HEK293 (cell line): Measurements from ENCODE around the gene TSPAN17.

ENCODE experiments used
- CTCF ChIA-PET: fragments of 350-600 bp; formaldehyde crosslinking; extraction: SDS; loops from one replicate; lab custom pipeline; 2021; ENCODE audit warnings: antibody characterized with exemption; lab: Yijun Ruan, JAX
- POLR2A ChIA-PET: fragments of 300-600 bp; formaldehyde crosslinking; extraction: SDS; loops from one replicate; lab custom pipeline; 2020; ENCODE audit warnings: antibody characterized with exemption, inconsistent platforms; lab: Yijun Ruan, JAX
- H3K27ac ChIP-seq: fragments of 200-500 bp; sonication (Bioruptor generic); 2 replicates; pipeline ENCODE4 v1.5.1; 2014; ENCODE audit warnings: low read depth, low read length, control low read depth, inconsistent platforms; ENCODE audit errors: extremely low read depth
- H3K36me3 ChIP-seq, 2 experiments: fragments of 200-500 bp in 1 of 2; sonication (Bioruptor generic) in 1 of 2; 1 replicate in 1 of 2; 2 replicates in 1 of 2; pipeline ENCODE4 v1.5.1; 2014 to 2017; ENCODE audit warnings: inconsistent platforms in 2 of 2, low read length in 2 of 2; ENCODE audit not compliant: control insufficient read depth in 2 of 2, insufficient read depth in 1 of 2
- H3K4me1 ChIP-seq: fragments of 200-500 bp; sonication (Bioruptor generic); 2 replicates; pipeline ENCODE4 v1.5.1; 2014; ENCODE audit warnings: mild to moderate bottlenecking, low read length, inconsistent platforms; ENCODE audit not compliant: control insufficient read depth, insufficient read depth
- H3K4me3 ChIP-seq: 2 replicates; pipeline ENCODE4 v1.5.1; 2011; ENCODE audit warnings: low read depth, mild to moderate bottlenecking, control low read depth, low read length, moderate library complexity
- H3K9me3 ChIP-seq: fragments of 200-500 bp; sonication (Bioruptor generic); 2 replicates; pipeline ENCODE4 v1.5.1; 2014; ENCODE audit warnings: low read depth, low read length, inconsistent platforms; ENCODE audit not compliant: control insufficient read depth, insufficient read depth
- BCL11A ChIP-seq: fragments of 450-650 bp; formaldehyde crosslinking; IDR thresholded peaks from 2 replicates; pipeline ENCODE4 v1.5.1; 2016; ENCODE audit warnings: low read depth, missing biosample characterization, missing genetic modification characterization
- BCL11B ChIP-seq: fragments of 450-650 bp; formaldehyde crosslinking; IDR thresholded peaks from 2 replicates; pipeline ENCODE4 v1.5.1; 2016; ENCODE audit warnings: low read depth, missing biosample characterization, missing genetic modification characterization
- GFI1B ChIP-seq: fragments of 450-650 bp; formaldehyde crosslinking; IDR thresholded peaks from 2 replicates; pipeline ENCODE4 v1.5.1; 2016; ENCODE audit warnings: missing biosample characterization, missing genetic modification characterization
- HOXD13 ChIP-seq: sonication (generic); formaldehyde crosslinking; IDR thresholded peaks from 2 replicates; pipeline ENCODE4 v1.8.0; 2022; ENCODE audit warnings: missing genetic modification reagents, borderline replicate concordance
- KLF16 ChIP-seq: fragments of 450-650 bp; formaldehyde crosslinking; IDR thresholded peaks from 2 replicates; pipeline ENCODE4 v1.5.1; 2017; ENCODE audit warnings: missing biosample characterization, missing genetic modification characterization
- TCF7L2 ChIP-seq: IDR thresholded peaks from 2 replicates; pipeline ENCODE4 v1.6.1; 2011; ENCODE audit warnings: low read depth, mild to moderate bottlenecking, inconsistent platforms, low read length, moderate library complexity, borderline replicate concordance
- ZBTB17 ChIP-seq: fragments of 450-650 bp; formaldehyde crosslinking; IDR thresholded peaks from 2 replicates; pipeline ENCODE4 v1.5.1; 2016; ENCODE audit warnings: missing biosample characterization, missing genetic modification characterization
- ZEB2 ChIP-seq: fragments of 450-650 bp; formaldehyde crosslinking; IDR thresholded peaks from 2 replicates; pipeline ENCODE4 v1.5.1; 2016; ENCODE audit warnings: missing biosample characterization, missing genetic modification characterization
- ZNF10 ChIP-seq: fragments of 450-650 bp; formaldehyde crosslinking; IDR thresholded peaks from 2 replicates; pipeline ENCODE4 v1.5.1; 2017; ENCODE audit warnings: missing biosample characterization, missing genetic modification characterization
- ZNF202 ChIP-seq: fragments of 450-650 bp; formaldehyde crosslinking; IDR thresholded peaks from 2 replicates; pipeline ENCODE4 v1.5.1; 2016; ENCODE audit warnings: missing biosample characterization, missing genetic modification characterization, borderline replicate concordance
- ZNF248 ChIP-seq: fragments of 450-650 bp; formaldehyde crosslinking; IDR thresholded peaks from 2 replicates; pipeline ENCODE4 v1.5.1; 2017; ENCODE audit warnings: missing biosample characterization, missing genetic modification characterization
- ZNF433 ChIP-seq: fragments of 450-650 bp; formaldehyde crosslinking; IDR thresholded peaks from 2 replicates; pipeline ENCODE4 v1.5.1; 2016; ENCODE audit warnings: missing biosample characterization, missing genetic modification characterization, low read depth
- ZNF514 ChIP-seq: fragments of 450-650 bp; formaldehyde crosslinking; IDR thresholded peaks from 2 replicates; pipeline ENCODE4 v1.5.1; 2016; ENCODE audit warnings: missing biosample characterization, missing genetic modification characterization
- ZNF621 ChIP-seq: fragments of 450-650 bp; formaldehyde crosslinking; IDR thresholded peaks from 2 replicates; pipeline ENCODE4 v1.5.1; 2017; ENCODE audit warnings: missing biosample characterization, missing genetic modification characterization
- ZNF623 ChIP-seq: fragments of 450-650 bp; formaldehyde crosslinking; IDR thresholded peaks from 2 replicates; pipeline ENCODE4 v1.5.1; 2016; ENCODE audit warnings: missing biosample characterization, missing genetic modification characterization
- ZNF670 ChIP-seq: fragments of 450-650 bp; formaldehyde crosslinking; IDR thresholded peaks from 2 replicates; pipeline ENCODE4 v1.5.1; 2016; ENCODE audit warnings: missing biosample characterization, missing genetic modification characterization, low read depth
- ZNF768 ChIP-seq: fragments of 450-650 bp; formaldehyde crosslinking; IDR thresholded peaks from 2 replicates; pipeline ENCODE4 v1.5.1; 2018; ENCODE audit warnings: missing biosample characterization, mild to moderate bottlenecking, missing genetic modification characterization
- ZNF830 ChIP-seq: fragments of 450-650 bp; IDR thresholded peaks from 2 replicates; pipeline ENCODE4 v1.5.0; 2018; ENCODE audit warnings: missing biosample characterization, missing genetic modification characterization, low read depth, mild to moderate bottlenecking, moderate library complexity
- ZSCAN16 ChIP-seq: fragments of 450-650 bp; formaldehyde crosslinking; IDR thresholded peaks from 2 replicates; pipeline ENCODE4 v1.5.1; 2016; ENCODE audit warnings: missing biosample characterization, missing genetic modification characterization
- ZSCAN30 ChIP-seq: fragments of 450-650 bp; IDR thresholded peaks from 2 replicates; pipeline ENCODE4 v1.5.1; 2018; ENCODE audit warnings: missing biosample characterization, mild to moderate bottlenecking, missing genetic modification characterization, moderate library complexity
- ZXDB ChIP-seq: fragments of 450-650 bp; formaldehyde crosslinking; IDR thresholded peaks from 2 replicates; pipeline ENCODE4 v1.5.1; 2016; ENCODE audit warnings: missing biosample characterization, missing genetic modification characterization
- TF ChIP-seq, protein P1 (sequence below): fragments of 450-650 bp; formaldehyde crosslinking; IDR thresholded peaks from 2 replicates; pipeline ENCODE4 v1.5.1; 2017; ENCODE audit warnings: missing biosample characterization, missing genetic modification characterization
- TF ChIP-seq, protein P2 (sequence below): fragments of 450-650 bp; formaldehyde crosslinking; IDR thresholded peaks from 2 replicates; pipeline ENCODE4 v1.5.1; 2016; ENCODE audit warnings: missing biosample characterization, missing genetic modification characterization
- TF ChIP-seq, protein P3 (sequence below): fragments of 450-650 bp; formaldehyde crosslinking; conservative IDR thresholded peaks from 2 replicates; pipeline ENCODE4 v1.5.1; 2016; ENCODE audit warnings: low read depth, missing biosample characterization, missing genetic modification characterization
- TF ChIP-seq, protein P4 (sequence below): fragments of 450-650 bp; formaldehyde crosslinking; IDR thresholded peaks from 2 replicates; pipeline ENCODE4 v1.5.1; 2016; ENCODE audit warnings: missing biosample characterization, missing genetic modification characterization

The TSPAN17 gene

DNA sequence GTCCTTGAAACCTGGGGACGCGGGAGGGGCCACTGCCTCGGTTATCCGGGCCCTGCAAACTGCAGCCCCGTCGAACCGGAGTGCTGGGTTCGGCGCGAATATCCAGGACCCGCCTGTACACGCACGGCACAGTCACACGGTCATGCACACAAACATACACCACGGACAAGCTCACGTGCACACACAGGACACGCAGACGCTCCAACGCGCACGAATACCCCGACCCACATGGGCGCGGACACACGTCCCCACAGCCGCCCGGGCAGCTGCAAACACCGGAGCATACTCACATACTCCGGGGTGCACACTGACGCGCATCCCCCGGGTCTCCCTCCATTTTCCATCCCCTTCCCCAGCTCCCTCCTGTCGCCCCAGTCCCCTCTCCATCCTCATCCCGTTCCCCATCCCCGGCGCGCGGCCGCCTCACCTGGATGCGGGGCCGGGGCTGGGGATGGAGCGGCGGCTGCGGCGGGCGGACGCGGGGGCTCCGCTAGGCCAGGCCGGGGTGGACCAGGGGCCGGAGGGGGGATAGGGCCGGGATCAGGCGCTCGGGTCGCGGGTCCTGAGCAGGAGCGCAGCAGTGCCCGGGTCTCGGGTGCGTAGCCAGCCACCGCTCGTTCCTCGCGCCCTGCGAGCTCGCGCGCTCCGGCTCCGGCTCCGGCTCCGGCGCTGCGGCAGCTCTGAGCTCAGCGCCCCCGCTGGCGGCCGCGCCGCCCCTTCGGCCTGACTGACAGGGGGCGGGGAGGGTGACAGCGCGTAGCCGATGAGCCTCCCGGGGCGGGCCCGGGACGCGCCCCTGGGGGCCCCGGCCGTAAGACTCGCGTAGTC lies 17.2 kb upstream of the TSPAN17 start, which contains the start of the genes EIF4E1B and SNCB:
TSS of gene EIF4E1B (plus strand) at position 823 of the 828 bp plus-strand sequence. CDS start 12,113 bp downstream, outside the sequence.
TSS of gene SNCB (minus strand) at position 682 of the 828 bp plus-strand sequence. CDS start 880 bp downstream, outside the sequence.
- Histone ChIP-seq H3K36me3 (no peaks in the 10 kb centered on the region), H3K9me3 (no peaks in the 10 kb centered on the region), H3K4me3 (peak within 1 kb of the TSS; percentile 27), H3K4me1 (peaks cover 6% of the 10 kb centered on the region; the same call in 1 of the 2 replicates), H3K27ac (no peak within 1 kb of the TSS)
- CTCF ChIA-PET = interaction anchor here (0.6 to 1.1 kb wide), 6 partner anchors 28 to 680 kb away, joined by 3 to 4 read pairs (median 3); no protein-coding TSS in a partner anchor
- POLR2A ChIA-PET = interaction anchor here (0.7 to 2.0 kb wide), 6 partner anchors 9 to 94 kb away, joined by 3 to 10 read pairs (median 4); partner anchors contain the start of genes RNF44 and TSPAN17
- TF ChIP-seq ZNF621 (tag by site-specific recombination) (no peak), KLF16 (tag by site-specific recombination) (no peak), ZNF433 (tag by site-specific recombination) (no peak), ZNF768 (tag by site-specific recombination) (no peak), BCL11B (tag by site-specific recombination) (no peak), TCF7L2 (no peak), ZNF830 (tag by site-specific recombination) (no peak), ZXDB (tag by site-specific recombination) (no peak), HOXD13 (CRISPR knock-in tag) (no peak), ZNF670 (no peak), ZNF514 (tag by site-specific recombination) (no peak), ZSCAN16 (tag by site-specific recombination) (no peak), GFI1B (tag by site-specific recombination) (no peak), ZNF623 (no peak), BCL11A (no peak), ZEB2 (no peak), ZNF202 (tag by site-specific recombination) (no peak), ZNF10 (tag by site-specific recombination) (no peak), ZSCAN30 (tag by site-specific recombination) (peak; percentile 61; the same call in 1 of the 2 replicates), ZBTB17 (tag by site-specific recombination) (no peak), ZNF248 (tag by site-specific recombination) (no peak)
- TF ChIP-seq, protein P1, sequence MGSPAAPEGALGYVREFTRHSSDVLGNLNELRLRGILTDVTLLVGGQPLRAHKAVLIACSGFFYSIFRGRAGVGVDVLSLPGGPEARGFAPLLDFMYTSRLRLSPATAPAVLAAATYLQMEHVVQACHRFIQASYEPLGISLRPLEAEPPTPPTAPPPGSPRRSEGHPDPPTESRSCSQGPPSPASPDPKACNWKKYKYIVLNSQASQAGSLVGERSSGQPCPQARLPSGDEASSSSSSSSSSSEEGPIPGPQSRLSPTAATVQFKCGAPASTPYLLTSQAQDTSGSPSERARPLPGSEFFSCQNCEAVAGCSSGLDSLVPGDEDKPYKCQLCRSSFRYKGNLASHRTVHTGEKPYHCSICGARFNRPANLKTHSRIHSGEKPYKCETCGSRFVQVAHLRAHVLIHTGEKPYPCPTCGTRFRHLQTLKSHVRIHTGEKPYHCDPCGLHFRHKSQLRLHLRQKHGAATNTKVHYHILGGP = no peak
- TF ChIP-seq, protein P2, sequence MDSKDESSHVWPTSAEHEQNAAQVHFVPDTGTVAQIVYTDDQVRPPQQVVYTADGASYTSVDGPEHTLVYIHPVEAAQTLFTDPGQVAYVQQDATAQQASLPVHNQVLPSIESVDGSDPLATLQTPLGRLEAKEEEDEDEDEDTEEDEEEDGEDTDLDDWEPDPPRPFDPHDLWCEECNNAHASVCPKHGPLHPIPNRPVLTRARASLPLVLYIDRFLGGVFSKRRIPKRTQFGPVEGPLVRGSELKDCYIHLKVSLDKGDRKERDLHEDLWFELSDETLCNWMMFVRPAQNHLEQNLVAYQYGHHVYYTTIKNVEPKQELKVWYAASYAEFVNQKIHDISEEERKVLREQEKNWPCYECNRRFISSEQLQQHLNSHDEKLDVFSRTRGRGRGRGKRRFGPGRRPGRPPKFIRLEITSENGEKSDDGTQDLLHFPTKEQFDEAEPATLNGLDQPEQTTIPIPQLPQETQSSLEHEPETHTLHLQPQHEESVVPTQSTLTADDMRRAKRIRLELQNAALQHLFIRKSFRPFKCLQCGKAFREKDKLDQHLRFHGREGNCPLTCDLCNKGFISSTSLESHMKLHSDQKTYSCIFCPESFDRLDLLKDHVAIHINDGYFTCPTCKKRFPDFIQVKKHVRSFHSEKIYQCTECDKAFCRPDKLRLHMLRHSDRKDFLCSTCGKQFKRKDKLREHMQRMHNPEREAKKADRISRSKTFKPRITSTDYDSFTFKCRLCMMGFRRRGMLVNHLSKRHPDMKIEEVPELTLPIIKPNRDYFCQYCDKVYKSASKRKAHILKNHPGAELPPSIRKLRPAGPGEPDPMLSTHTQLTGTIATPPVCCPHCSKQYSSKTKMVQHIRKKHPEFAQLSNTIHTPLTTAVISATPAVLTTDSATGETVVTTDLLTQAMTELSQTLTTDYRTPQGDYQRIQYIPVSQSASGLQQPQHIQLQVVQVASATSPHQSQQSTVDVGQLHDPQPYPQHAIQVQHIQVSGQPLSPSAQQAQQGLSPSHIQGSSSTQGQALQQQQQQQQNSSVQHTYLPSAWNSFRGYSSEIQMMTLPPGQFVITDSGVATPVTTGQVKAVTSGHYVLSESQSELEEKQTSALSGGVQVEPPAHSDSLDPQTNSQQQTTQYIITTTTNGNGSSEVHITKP (tag by site-specific recombination) = no peak
- TF ChIP-seq, protein P3, sequence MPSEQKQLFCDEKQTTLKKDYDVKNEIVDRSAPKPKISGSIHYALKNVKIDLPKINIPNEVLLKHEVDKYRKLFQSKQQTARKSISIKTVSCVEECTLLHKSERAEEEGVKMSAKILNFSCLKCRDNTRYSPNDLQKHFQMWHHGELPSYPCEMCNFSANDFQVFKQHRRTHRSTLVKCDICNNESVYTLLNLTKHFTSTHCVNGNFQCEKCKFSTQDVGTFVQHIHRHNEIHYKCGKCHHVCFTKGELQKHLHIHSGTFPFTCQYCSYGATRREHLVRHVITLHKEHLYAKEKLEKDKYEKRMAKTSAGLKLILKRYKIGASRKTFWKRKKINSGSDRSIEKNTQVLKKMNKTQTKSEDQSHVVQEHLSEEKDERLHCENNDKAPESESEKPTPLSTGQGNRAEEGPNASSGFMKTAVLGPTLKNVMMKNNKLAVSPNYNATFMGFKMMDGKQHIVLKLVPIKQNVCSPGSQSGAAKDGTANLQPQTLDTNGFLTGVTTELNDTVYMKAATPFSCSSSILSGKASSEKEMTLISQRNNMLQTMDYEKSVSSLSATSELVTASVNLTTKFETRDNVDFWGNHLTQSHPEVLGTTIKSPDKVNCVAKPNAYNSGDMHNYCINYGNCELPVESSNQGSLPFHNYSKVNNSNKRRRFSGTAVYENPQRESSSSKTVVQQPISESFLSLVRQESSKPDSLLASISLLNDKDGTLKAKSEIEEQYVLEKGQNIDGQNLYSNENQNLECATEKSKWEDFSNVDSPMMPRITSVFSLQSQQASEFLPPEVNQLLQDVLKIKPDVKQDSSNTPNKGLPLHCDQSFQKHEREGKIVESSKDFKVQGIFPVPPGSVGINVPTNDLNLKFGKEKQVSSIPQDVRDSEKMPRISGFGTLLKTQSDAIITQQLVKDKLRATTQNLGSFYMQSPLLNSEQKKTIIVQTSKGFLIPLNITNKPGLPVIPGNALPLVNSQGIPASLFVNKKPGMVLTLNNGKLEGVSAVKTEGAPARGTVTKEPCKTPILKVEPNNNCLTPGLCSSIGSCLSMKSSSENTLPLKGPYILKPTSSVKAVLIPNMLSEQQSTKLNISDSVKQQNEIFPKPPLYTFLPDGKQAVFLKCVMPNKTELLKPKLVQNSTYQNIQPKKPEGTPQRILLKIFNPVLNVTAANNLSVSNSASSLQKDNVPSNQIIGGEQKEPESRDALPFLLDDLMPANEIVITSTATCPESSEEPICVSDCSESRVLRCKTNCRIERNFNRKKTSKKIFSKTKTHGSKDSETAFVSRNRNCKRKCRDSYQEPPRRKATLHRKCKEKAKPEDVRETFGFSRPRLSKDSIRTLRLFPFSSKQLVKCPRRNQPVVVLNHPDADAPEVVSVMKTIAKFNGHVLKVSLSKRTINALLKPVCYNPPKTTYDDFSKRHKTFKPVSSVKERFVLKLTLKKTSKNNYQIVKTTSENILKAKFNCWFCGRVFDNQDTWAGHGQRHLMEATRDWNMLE = no peak
- TF ChIP-seq, protein P4, sequence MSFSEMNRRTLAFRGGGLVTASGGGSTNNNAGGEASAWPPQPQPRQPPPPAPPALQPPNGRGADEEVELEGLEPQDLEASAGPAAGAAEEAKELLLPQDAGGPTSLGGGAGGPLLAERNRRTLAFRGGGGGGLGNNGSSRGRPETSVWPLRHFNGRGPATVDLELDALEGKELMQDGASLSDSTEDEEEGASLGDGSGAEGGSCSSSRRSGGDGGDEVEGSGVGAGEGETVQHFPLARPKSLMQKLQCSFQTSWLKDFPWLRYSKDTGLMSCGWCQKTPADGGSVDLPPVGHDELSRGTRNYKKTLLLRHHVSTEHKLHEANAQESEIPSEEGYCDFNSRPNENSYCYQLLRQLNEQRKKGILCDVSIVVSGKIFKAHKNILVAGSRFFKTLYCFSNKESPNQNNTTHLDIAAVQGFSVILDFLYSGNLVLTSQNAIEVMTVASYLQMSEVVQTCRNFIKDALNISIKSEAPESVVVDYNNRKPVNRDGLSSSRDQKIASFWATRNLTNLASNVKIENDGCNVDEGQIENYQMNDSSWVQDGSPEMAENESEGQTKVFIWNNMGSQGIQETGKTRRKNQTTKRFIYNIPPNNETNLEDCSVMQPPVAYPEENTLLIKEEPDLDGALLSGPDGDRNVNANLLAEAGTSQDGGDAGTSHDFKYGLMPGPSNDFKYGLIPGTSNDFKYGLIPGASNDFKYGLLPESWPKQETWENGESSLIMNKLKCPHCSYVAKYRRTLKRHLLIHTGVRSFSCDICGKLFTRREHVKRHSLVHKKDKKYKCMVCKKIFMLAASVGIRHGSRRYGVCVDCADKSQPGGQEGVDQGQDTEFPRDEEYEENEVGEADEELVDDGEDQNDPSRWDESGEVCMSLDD (tag by site-specific recombination) = no peak
